ENCODE measurements around the gene TSPAN7. TPM values are rescaled to one million over a fixed set of nuclear protein-coding genes. Genes with fewer than 3 reads are reported as not detected.

Gene TSPAN7
- total RNA-seq, 1 experiment from 2014 or later = 3.5 TPM

GRCh38 chrX:38652934-38653442 lies 91.6 kb downstream of the TSPAN7 start:
- no peak overlapping the region for H3K9ac ChIP-seq (ENCODE audit: extremely low read depth, insufficient read length, low read length)
- H3K4ac ChIP-seq (ENCODE audit: low read depth, low read length) = no peak overlapping the region
- H3K9me3 ChIP-seq (ENCODE audit: control insufficient read depth, low read depth, low read length) = no peaks in the 10 kb centered on the region
- TF ChIP-seq CTCF (conservative IDR thresholded peaks at IDR 0.05) = no peak
- H3T11ph ChIP-seq (ENCODE audit: low read length) = no peak overlapping the region
- H3K79me2 ChIP-seq (ENCODE audit: insufficient read depth, low read length) = no peaks in the 10 kb centered on the region
- no peak overlapping the region for H2BK20ac ChIP-seq (ENCODE audit: low read depth, low read length, poor library complexity, severe bottlenecking)
- no peak overlapping the region for H2BK15ac ChIP-seq (ENCODE audit: low read depth, low read length)
- H3K23ac ChIP-seq (ENCODE audit: insufficient read length, low read depth, low read length) = no peak overlapping the region
- no peak overlapping the region for H4K5ac ChIP-seq (ENCODE audit: insufficient read length, low read depth, low read length)
- H2AFZ ChIP-seq (ENCODE audit: low read length) = no peak overlapping the region
- H3K18ac ChIP-seq (ENCODE audit: insufficient read length, low read depth, low read length) = no peak overlapping the region
- H2BK5ac ChIP-seq (ENCODE audit: insufficient read length, low read length) = no peak overlapping the region
- no peak overlapping the region for H4K8ac ChIP-seq (replicated peaks; ENCODE audit: insufficient read length, low read depth, low read length)
- no peaks in the 10 kb centered on the region for H3K79me1 ChIP-seq (ENCODE audit: insufficient read depth, low read depth, low read length, poor library complexity, severe bottlenecking)
- H2BK12ac ChIP-seq (ENCODE audit: insufficient read length, low read depth, low read length) = no peak overlapping the region
- no peak for DNase-seq
- no peak overlapping the region for H3K14ac ChIP-seq (ENCODE audit: insufficient read depth, low read length)
- Mint-ChIP-seq H3K27ac (no peak overlapping the region), H3K36me3 (ENCODE audit: insufficient read depth in 1 of 3, low read depth in 3 of 3) (no peaks in the 10 kb centered on the region), H3K4me3 (no peak overlapping the region), H3K4me1 (peaks cover 0 to 4% of the 10 kb centered on the region in 2 experiments; a peak in 1 of 4 replicates), H3K9me3 (peaks cover 51 to 55% of the 10 kb centered on the region in 2 experiments), H3K27me3 (ENCODE audit: low read depth) (no peaks in the 10 kb centered on the region; the same call in 1 of the 2 replicates)
- H4K20me1 ChIP-seq (ENCODE audit: control insufficient read depth, insufficient read depth, insufficient read length) = no peaks in the 10 kb centered on the region
- H3K4me1 ChIP-seq (ENCODE audit: insufficient read depth, low read length) = no peaks in the 10 kb centered on the region
- no CpG with 5 or more reads among the region's 13 CpGs for WGBS (ENCODE audit: extremely low coverage, insufficient read length, low lambda C conversion rate)
- H3K4me2 ChIP-seq (ENCODE audit: insufficient read depth, insufficient read length, low read length) = no peak overlapping the region
- H2BK120ac ChIP-seq (ENCODE audit: low read depth, low read length, poor library complexity, severe bottlenecking) = no peak overlapping the region
- H3K23me2 ChIP-seq (ENCODE audit: insufficient read length, low read depth, low read length, poor library complexity, severe bottlenecking) = no peaks in the 10 kb centered on the region
- H2AK5ac ChIP-seq (ENCODE audit: insufficient read length, low read length) = no peak overlapping the region
- no peak overlapping the region for H4K91ac ChIP-seq (ENCODE audit: insufficient read length, low read depth, low read length)
- H3K56ac ChIP-seq (ENCODE audit: insufficient read length, low read depth, low read length) = no peak overlapping the region
- H3K27me3 ChIP-seq (ENCODE audit: insufficient read depth, low read length) = no peaks in the 10 kb centered on the region
- H3K27ac ChIP-seq (ENCODE audit: insufficient read length, low read depth, low read length) = no peak overlapping the region

Data from H9 (cell line).